Hepatocyte (in vitro differentiated cells): ENCODE measurements around the gene GALNT14.

ENCODE experiments used
- CTCF ChIP-seq: fragments of 200-600 bp; sonication (generic); IDR thresholded peaks from 2 replicates; pipeline ENCODE4 v1.5.1; 2016; ENCODE audit warnings: antibody characterized with exemption, mild to moderate bottlenecking; ENCODE audit not compliant: poor library complexity
- EZH2phosphoT487 ChIP-seq: fragments of 200-600 bp; sonication (generic); IDR thresholded peaks from one replicate; pipeline ENCODE4 v1.6.1; 2018; ENCODE audit warnings: antibody characterized with exemption, mild to moderate bottlenecking, low read depth, moderate library complexity; ENCODE audit not compliant: unreplicated experiment, severe bottlenecking

DNA sequence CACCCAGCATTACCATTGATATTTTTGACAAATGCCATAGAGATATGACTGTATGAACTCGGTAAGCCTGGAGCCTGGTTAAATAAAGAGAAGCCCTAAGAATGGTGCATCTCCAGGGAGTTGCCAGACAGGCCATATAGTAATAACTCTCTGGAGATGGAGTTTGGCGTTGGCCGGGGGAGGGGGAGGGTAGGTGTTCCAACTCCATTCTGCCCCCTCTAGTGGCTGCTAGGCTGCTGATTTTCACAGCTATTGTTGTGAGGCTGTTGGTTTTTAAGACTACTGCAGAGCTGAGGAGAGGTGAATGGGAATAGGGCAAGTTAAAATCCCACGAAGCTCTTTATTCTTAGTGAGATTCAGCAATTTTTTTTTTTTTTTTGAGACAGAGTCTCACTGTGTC, 99.9 kb downstream of the GALNT14 start:
- TF ChIP-seq CTCF (no peak), EZH2phosphoT487 (no peak)
